COLO829 (cell line): ENCODE data around the gene METTL3.

Experiments used
- DNase-seq: peaks from one replicate; pipeline ENCODE4 v3.0.0; 2012; ENCODE audit warnings: low spot score

METTL3 gene

GRCh38 chr14:21476523-21476924, 34.6 kb downstream of the METTL3 start:
- DNase-seq: no peak

- no peak for DNase-seq
Observed at GRCh38 chr14:21475767-21476522, 35.2 kb downstream of the METTL3 start.

DNA sequence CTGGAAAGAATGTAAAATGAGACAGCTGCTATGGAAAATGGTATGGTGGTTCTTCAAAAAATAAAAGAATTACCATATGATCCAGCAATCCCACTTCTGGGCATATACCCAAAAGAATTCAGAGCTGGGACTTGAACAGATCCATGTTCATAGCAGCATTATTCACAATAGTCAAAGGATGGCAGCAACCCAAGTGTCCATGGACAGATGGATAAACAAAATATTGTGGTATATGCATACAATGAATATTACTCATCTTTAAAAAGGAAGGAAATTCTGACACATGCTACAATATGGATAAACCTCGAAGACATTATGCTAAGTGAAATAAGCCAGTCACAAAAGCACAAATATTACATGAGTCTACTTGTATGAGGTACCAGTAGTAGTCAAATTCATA, 43.5 kb downstream of the METTL3 start:
- DNase-seq: peak; percentile 63

GRCh38 chr14:21455912-21456667, 55.0 kb downstream of the METTL3 start, which contains the start of gene CHD8:
TSS of gene CHD8 (minus strand) at chr14:21456123. CDS start at chr14:21431643, 24,480 bp downstream.
- DNase-seq: peak; percentile 99

DNA sequence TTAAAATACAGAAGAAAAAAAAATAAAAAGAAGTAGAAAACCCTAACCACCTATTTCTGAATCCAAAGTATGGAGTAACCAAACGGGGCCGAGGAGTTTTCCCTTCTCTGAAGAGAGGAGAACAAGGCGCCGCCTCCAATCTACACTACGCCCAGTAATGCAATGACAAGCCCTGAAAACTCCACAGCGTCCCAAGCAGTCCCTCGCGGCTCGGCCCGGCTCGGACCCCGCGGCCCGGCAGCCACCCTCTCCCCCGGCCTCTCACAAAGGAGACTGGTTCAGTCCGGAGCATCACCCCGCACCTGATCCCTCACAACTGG, 55.6 kb downstream of the METTL3 start:
- no peak for DNase-seq

DNA sequence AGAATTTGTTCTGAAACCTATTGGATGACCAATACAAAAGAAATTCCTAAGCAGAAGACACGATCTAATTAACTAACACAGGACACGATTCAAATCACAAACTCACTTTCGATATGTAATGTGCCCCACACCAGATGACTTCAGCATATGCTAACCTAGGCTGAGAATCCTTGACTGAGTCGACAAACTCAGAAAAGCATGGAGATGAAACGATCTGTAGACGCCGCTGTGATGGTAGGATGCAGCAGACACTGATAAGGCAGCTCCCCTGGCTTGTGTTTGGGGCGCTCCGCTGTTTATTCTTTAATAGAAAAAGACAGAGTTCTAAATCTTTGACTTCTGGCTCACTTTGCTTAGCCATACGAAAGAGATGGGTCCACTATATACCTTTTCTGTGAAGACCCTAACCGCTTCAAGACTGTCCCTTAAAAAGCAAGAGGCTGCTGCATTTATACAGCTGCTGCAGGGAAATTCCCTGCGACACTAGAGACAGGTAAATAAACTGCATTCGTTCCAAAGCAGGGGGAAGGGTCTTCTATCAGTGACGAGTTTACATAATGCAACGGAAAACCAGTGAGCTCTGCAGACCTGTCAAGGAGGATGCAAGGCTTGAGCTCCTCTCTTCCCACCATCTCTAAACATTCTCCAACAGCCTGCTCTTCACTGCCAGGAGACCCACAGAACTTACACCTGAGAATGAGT, 56.1 kb downstream of the METTL3 start:
- DNase-seq: no peak

DNA sequence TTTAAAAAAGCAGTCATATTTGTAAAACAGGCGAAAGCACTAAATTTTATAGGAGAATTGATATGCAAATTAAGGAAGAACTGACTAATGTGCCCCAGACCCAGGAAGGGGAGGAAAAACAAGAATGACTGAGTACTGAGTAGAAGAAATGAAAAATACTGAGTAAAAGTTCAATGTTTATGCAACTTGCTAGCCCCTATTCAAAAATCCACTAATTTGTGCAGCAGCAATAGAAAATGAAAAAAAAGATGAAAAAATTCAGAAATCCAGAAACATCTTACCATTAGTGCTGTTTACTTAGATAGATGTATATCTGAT, 61.3 kb downstream of the METTL3 start:
- DNase-seq: no peak
